ENCODE data around the gene XDH.

GRCh38 chr2:31299547-31299946 lies 115.0 kb downstream of the XDH start:
- TF ChIP-seq PBX3 (IDR thresholded peaks at IDR 0.05) (no peak), EP300 (IDR thresholded peaks at IDR 0.05; ENCODE audit: borderline replicate concordance in 1 of 2, low read depth in 1 of 2, low read length in 1 of 2) (no peak), RXRA (IDR thresholded peaks at IDR 0.05; ENCODE audit: borderline replicate concordance, low read depth) (no peak)

Data from SK-N-SH (cell line).